ENCODE data around the gene RCOR2. TPM values are rescaled to one million over a fixed set of nuclear protein-coding genes. Genes with fewer than 3 reads are reported as not detected.

RCOR2 gene
- total and polyA plus RNA-seq, 8 donors = 0.35 to 1.6 (median 0.92) TPM; not detected in 3

GRCh38 chr11:63931876-63932275, 14.9 kb upstream of the RCOR2 start:
- no peak for DNase-seq
- WGBS, 5 donors = 78 to 85% (median 84%) methylated on average over 12 of the region's 12 CpGs
- Histone ChIP-seq H3K4me3 (no peak overlapping the region), H3K4me1 (no peaks in the 10 kb centered on the region), H3K36me3 (no peaks in the 10 kb centered on the region), H3K9me3 (no peaks in the 10 kb centered on the region), H3K27me3 (no peaks in the 10 kb centered on the region), H3K27ac (no peak overlapping the region)
- intact Hi-C loops (cut with DNase I; ENCODE audit: low total_unique reads) = no loop called here
- no peak for TF ChIP-seq POLR2A (IDR thresholded peaks at IDR 0.05)
- no peak for TF ChIP-seq POLR2AphosphoS5 (IDR thresholded peaks at IDR 0.05)
- no peak for TF ChIP-seq EP300 (IDR thresholded peaks at IDR 0.05)
- no peak for TF ChIP-seq CTCF (IDR thresholded peaks at IDR 0.05)

- TF ChIP-seq EP300 (IDR thresholded peaks at IDR 0.05) (no peak), CTCF (IDR thresholded peaks at IDR 0.05) (no peak)
- intact Hi-C loops (cut with DNase I; ENCODE audit: low total_unique reads) = no loop called here
- no peak overlapping the region for H3K27ac ChIP-seq
- 69 to 76% (median 71%) methylated on average over 6 of the region's 6 CpGs for WGBS, 5 donors
- no peaks in the 10 kb centered on the region for H3K27me3 ChIP-seq
- H3K36me3 ChIP-seq = no peaks in the 10 kb centered on the region
- no peaks in the 10 kb centered on the region for H3K9me3 ChIP-seq
- no peaks in the 10 kb centered on the region for H3K4me1 ChIP-seq
- H3K4me3 ChIP-seq = no peak overlapping the region
- no peak for DNase-seq
Measured at GRCh38 chr11:63931045-63931444, 14.1 kb upstream of the RCOR2 start.

- TF ChIP-seq CTCF (IDR thresholded peaks at IDR 0.05) (no peak), POLR2A (IDR thresholded peaks at IDR 0.05) (no peak), EP300 (IDR thresholded peaks at IDR 0.05) (no peak), POLR2AphosphoS5 (IDR thresholded peaks at IDR 0.05) (no peak)
- intact Hi-C loops (cut with DNase I; ENCODE audit: low total_unique reads) = no loop called here
- Histone ChIP-seq H3K27ac (no peak overlapping the region), H3K4me1 (no peaks in the 10 kb centered on the region), H3K4me3 (no peak overlapping the region), H3K9me3 (no peaks in the 10 kb centered on the region), H3K27me3 (no peaks in the 10 kb centered on the region), H3K36me3 (no peaks in the 10 kb centered on the region)
- DNase-seq = no peak
- WGBS, 5 donors = 76 to 89% (median 87%) methylated on average over 5 of the region's 5 CpGs
Measured at GRCh38 chr11:63929616-63930015, 12.7 kb upstream of the RCOR2 start.

GRCh38 chr11:63923319-63923718, 6.4 kb upstream of the RCOR2 start:
- intact Hi-C loops (cut with DNase I; ENCODE audit: low total_unique reads) = no loop called here
- TF ChIP-seq POLR2A (IDR thresholded peaks at IDR 0.05) (no peak), CTCF (IDR thresholded peaks at IDR 0.05) (no peak), POLR2AphosphoS5 (IDR thresholded peaks at IDR 0.05) (no peak), EP300 (IDR thresholded peaks at IDR 0.05) (no peak)
- no peak for DNase-seq
- H3K4me3 ChIP-seq = no peak overlapping the region
- WGBS, 5 donors = 36 to 49% (median 42%) methylated on average over 4 of the region's 4 CpGs
- H3K36me3 ChIP-seq = no peaks in the 10 kb centered on the region
- H3K27me3 ChIP-seq = peaks cover 0 to under 1% (median 0%) of the 10 kb centered on the region in 3 donors
- no peak overlapping the region for H3K27ac ChIP-seq
- H3K9me3 ChIP-seq = no peaks in the 10 kb centered on the region
- peaks cover 25 to 28% (median 26%) of the 10 kb centered on the region in 4 donors for H3K4me1 ChIP-seq
